ENCODE measurements around the gene IRAK3.
A peak's percentile ranks its signal among the peaks of the same experiment; 100 is the strongest.
"Not testable (repeated sequence)": the region's sequence is repeated elsewhere in the genome, so short reads cannot be mapped to it uniquely, and the experiment has no call there.

IRAK3 gene

DNA sequence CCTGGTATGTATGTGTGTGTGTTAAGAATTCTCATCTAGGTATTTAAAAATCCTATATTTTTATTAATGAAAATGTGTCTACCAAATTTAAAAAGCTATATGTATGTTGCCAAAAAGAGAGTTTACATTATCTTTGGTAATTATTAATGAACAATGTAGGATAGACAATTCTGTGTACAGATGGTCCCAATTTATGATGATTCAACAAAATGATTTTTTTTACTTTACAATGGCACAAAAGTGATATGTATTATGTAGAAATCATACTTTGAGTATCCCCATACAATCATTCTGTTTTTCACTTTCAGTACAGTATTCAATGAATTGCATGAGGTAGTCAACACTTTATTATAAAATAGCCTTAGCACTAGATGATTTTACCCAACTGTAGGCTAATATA lies 39.4 kb downstream of the IRAK3 start:
- DNase-seq, result no peak

DNA sequence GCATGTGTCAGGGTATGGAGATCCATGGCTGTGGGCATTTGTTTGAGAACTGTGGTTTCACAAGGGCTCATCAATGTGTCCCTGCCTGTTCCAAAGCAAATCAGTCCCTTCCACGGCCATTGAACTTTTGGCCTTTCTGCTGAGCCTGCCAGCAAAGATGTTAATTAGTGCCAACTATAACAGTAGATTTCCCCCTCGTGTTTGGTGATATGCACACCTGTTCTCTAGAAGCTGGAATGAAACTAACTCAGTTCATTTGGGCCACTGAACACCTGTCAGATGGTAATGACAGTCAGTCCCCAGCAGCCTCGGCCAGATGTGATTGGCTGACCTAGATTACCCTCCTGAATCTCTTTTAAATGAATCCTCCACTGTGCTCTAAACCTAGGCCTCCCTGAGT lies 43.2 kb downstream of the IRAK3 start:
- DNase-seq, result no peak

- peak; percentile 76 for DNase-seq
These were observed 45.2 kb downstream of the IRAK3 start for GRCh38 chr12:66234037-66234693.

DNA sequence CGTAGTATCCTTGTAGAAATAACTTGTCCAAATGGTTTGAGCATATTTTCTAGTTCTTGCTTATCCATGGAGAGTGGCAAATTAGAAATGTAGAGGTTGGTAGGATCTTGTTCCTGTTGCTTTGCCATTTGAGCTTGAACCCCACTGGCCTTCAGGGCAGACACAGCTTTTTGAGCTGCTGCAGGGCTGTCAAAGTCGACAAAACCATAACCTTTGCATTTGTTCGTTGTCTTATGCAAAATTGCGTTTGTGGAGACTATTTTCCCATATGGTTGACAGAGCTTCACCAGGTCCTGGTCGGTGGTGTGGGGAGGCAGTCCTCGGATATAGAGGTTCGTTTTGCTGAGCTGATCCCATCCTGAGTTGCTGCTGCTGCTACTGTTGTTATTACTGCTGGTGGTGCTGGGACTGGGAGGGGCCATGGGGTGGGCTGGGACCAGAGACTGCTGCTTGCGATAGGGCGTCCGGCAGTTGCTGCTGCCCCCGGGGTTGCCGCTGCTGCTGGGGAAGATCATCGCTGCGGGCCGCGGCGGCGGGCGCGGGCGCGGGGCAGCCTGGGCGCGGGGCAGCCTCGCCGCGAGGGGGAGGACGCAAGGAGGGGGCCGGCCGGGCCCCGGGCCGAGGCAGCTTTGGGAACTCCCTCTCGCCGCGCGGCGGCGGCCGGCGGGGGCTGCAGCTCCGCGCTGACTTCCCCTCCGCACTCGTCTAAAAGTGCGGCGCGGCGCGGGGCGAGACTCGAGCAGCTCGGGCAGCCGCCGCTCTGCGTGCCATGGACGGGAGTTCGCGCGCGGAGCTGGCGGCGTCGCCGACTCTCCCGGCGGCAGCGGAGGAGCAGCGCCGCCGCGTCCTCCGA lies 46.0 kb downstream of the IRAK3 start:
- peak; percentile 66 for DNase-seq

- DNase-seq, result no peak
These were observed 46.7 kb downstream of the IRAK3 start for GRCh38 chr12:66235626-66236281.

GRCh38 chr12:66236282-66236675 lies 47.3 kb downstream of the IRAK3 start:
- not testable (repeated sequence) for DNase-seq

GRCh38 chr12:66236969-66237368 lies 48.0 kb downstream of the IRAK3 start:
- no peak for DNase-seq

- no peak for DNase-seq
These were observed 48.6 kb downstream of the IRAK3 start for GRCh38 chr12:66237505-66238175.

DNA sequence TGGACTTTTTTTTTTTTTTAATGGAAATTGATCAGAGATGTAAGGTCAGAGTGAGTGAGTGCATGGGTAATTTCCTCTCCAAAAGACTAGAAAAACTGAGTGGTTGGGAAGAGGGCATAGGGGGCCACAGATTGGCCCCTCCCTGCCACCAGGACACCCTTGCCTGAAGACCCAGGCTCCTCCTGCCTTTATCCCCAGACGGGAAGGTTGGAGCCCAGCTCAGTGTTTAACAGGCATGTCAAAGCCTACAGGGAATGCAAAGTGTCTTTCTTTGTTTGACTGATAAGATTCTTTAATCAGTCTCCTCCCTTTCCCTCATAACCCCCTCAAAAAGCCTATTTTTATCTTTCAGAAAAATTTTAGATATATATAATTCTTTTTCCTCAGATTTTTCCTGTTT lies 50.3 kb downstream of the IRAK3 start:
- DNase-seq, result no peak

GRCh38 chr12:66240096-66240820 lies 51.2 kb downstream of the IRAK3 start:
- no peak for DNase-seq

DNA sequence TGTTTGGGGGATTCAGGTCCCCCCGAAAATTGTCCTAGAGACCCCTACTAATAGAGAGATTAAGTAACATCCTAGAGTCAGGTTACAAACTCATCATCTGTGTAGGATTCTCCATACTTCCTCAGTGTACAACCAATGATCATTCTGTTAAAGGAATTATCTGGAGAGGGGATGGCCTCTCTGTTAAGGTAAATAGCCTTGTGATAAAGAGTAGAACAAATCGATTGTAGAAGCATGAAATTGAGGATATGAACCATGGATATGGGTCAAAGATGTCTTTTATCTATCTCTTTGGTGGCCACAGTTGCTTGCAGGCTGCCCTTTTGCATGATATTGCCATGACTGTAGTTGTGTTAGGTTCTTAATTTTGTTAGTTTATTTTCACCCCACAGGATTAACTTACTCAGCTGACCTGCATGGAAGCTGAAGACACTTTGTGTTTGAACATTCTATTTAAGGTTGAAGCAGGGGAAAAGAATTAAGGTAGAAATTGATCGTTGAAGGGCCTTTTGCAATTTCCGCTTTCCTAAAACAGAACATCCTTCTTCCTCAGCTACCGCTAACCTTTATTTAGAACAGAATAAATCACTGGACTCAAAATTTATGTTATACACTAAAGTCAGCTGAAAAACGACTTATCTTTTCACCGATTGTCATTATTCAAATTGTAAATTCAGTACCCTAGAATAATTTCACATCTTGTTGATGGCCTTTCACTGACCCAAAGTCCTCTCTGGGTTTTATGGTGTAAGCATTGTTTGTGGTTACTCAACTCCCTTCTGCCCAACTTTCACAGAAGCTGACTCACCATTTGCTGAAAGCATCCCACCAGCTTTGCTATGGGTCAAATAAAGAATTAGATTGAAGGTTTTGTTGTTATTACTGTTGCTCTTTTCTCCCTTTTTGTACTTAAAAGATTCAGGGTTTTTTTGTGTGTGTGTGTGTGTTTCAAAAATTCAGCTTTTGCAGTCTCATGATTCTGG lies 52.3 kb downstream of the IRAK3 start:
- no peak for DNase-seq

GRCh38 chr12:66242311-66242710 lies 53.3 kb downstream of the IRAK3 start:
- no peak for DNase-seq

DNA sequence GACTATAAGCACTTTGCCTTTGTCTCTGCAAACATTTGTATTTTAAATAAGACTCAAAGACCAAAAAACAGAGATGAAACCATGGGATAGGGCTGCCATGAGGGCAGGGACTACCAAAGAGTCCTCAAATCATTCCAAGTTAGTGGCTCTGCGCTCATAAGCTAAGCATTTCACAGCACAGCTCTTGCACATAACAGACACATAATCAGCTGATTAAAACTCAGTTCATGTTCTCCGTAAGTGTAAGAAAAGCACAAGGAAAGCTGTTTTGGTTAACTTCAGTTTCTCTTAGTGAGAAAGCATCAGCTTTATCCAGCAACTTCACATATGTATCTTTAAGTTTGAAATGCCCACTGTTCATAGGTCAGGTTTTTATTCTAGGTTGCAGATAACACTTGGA lies 54.9 kb downstream of the IRAK3 start:
- DNase-seq, result no peak

- no peak for DNase-seq
These were observed 55.4 kb downstream of the IRAK3 start for GRCh38 chr12:66244446-66244845.

DNA sequence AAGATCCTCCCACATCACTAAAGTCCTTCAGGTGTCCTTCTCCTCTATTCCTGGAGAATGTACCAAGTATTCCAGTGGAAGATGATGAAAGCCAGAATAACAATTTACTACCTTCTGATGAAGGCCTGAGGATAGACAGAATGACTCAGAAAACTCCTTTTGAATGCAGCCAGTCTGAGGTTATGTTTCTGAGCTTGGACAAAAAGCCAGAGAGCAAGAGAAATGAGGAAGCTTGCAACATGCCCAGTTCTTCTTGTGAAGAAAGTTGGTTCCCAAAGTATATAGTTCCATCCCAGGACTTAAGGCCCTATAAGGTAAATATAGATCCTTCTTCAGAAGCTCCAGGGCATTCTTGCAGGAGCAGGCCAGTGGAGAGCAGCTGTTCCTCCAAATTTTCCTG lies 58.7 kb downstream of the IRAK3 start:
- no peak for DNase-seq

DNA sequence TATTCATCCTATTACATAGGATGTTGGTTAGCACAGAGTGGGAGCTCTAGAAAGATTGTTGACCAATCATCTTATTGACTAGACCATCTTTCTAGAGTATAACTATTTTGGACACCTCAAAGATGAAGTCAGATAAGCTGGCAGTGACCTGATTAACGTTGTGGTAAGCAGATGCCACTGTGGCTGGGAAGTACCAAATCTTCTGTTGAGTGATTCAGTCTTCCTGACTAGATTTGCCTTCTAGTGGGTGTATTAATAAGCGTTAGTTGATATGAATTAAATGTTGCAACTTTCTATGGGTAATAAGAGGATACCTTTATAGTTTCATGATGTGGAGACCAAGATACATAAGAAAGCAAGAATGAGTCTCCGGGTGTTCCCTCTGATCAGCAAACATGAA lies 62.0 kb downstream of the IRAK3 start:
- DNase-seq, result no peak

DNA sequence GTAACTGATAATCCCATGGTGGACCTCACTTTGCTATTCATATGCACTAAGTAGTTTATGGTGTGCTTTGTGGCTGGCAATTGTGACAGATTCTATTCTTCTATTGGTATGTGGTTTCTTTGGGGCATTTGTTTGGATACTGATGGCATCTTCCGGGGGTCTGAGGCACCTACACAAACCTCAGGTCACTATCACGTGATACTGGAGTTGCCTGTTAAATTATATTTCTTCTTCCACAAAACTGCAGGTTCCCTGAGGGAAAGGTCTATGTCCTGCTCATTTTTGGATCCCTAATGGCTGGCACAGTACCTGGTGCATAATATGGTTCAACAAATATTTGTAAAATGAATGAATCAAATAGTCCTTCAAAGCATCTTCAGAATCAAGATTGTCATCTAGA lies 63.8 kb downstream of the IRAK3 start:
- DNase-seq, result no peak

DNA sequence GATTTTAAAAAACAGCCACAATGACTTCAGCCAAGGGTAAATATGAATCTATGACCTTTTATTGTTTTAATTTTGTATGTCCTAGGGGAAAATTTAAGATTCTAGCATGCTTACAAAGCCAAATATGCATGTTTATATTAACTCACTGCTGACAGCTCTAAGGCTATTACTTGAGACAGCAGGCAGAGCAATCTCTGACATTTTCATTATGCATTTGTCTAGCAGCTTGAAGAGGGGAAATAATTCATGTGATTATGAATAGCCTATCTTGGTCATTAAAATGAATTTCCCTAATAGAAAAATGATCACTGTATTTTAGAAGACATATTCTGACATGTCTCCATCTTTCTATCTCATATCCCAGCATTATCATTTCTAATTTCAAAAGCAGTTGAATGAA lies 66.7 kb downstream of the IRAK3 start:
- no peak for DNase-seq

DNA sequence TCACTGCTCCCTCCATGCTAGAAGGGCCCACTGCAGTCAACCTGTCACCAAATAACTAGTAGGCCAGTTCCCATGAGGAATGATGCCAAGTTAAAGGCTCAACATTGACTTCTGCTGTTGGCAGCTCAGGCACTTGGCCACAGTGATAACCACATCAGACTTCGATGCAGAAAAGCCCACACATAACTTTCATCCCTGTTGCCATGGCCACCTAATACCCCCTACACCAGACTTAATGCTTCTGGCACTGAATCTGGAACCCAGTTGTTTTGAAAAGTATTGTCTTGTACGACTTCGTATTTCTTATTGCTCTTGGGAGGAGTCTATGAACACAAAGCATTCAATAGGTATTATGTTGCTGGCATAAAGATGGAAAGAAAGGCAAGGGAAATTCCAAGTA lies 69.0 kb downstream of the IRAK3 start:
- DNase-seq, result no peak

DNA sequence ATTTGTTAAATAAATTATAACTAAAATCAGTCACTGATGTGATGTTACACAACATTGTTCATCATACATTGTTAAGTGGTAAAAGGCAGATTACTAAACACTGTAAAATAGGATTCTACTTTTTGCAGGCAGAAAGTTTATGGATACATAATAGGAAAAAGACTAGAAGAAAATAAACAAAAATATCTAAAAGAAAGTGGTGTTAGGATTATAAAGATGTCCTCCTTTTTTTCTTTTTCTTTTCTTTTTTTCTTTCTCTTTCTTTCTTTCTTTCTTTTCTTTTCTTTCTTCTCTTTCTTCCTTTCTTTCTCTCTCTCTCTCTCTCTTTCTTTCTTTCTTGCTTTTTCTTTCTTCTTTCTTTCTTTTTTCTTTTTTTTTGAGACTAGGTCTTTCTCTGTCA lies 73.7 kb downstream of the IRAK3 start:
- no peak for DNase-seq

DNA sequence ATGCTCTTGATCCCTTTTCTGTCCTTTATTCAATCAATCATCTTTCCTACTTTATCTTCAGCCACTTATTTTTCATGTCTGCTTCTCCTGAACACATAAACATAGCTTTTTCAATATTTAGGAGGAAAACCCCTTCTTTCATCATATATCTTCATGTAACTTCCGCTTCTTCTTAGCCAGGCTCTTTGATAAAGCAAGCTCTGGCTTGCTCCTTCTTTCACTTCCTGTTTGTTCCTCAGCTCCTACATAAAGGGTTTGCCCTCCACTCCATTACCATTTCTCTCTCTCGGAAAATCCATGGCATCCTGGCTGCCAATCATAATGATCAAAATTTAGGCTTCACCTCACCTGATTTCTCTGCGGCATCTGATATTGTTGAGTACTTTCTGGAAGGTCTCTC lies 79.5 kb downstream of the IRAK3 start:
- DNase-seq, result no peak

GRCh38 chr12:66269142-66269541 lies 80.1 kb downstream of the IRAK3 start:
- DNase-seq, result no peak

Data from CD4-positive, alpha-beta T cell treated with Interleukin-15 for 1 hour (primary cell).